SK-N-MC (cell line): Measurements from ENCODE around the gene DDX3X.

Source experiments
- EZH2 ChIP-seq: fragments of 200-600 bp; sonication (generic); IDR thresholded peaks from one replicate; pipeline ENCODE4 v1.6.1; 2017; ENCODE audit warnings: antibody characterized with exemption
- FOXP2 ChIP-seq: optimal IDR thresholded peaks from 2 replicates; pipeline ENCODE3; 2011; ENCODE audit warnings: mild to moderate bottlenecking, moderate library complexity; ENCODE audit not compliant: insufficient read depth; ENCODE audit errors: extremely low read length, control extremely low read depth

DNA sequence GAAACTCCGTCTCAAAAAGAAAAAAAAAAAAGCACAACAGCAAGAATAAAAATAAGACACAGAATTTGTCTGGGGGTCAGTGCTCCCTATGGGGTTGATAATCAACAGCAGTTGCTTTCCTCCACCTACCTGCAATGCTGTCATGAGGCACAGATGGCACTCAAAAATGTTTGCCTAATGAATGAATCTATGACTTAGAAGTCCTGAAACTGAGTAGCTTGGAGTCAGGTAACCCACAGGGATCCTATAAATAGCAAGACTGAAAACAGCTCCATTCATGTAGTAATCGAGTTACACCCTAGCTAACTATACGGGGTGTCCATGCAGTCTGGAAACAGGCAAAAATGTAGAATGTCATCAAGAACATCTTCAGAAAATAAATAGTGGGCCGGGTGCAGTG, 19.8 kb upstream of the DDX3X start:
- TF ChIP-seq EZH2 (no peak), FOXP2 (no peak)
